Inferior parietal cortex (tissue), 1 donor: ENCODE data around the gene DIO3.

Experiments used
- DNase-seq: peaks from one replicate; pipeline ENCODE4 v3.0.0-alpha.2; 2016; ENCODE audit errors: extremely low spot score

The DIO3 gene

GRCh38 chr14:101598571-101599233 lies 37.4 kb downstream of the DIO3 start:
- DNase-seq: no peak

DNA sequence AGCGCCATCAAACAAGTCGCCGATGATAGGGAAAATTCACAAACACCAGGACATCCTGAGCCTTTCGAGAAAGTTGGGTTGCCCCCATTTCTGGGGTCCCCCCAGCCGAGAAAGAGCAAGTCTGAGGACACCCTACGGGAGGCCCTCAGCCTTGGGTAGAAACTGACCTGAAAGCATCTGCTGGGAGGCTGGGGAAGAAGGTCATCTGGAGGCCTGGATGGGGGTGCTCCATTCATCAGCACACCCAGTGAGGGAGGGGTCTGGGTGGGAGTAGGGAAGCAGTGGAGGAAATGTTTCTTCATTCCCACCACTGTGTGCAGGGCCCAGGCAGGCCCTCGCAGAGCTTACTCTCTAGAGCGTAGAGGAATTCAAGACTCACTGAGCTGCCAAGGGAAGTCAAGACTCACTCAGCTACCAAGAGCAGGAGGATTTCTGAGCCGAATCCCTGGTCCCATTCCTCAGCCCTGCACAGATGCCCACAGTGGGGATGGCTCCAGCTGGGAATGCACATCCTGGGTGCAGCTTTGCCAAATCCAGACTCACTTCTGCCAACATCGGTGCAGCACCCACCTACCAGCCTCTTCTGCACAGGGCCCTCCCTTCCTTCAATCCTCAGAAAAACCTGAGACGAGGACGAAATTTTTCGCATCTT lies 38.1 kb downstream of the DIO3 start:
- no peak for DNase-seq

- no peak for DNase-seq
These were observed 39.1 kb downstream of the DIO3 start for GRCh38 chr14:101600336-101600890.

- DNase-seq: no peak
These were observed 39.8 kb downstream of the DIO3 start for GRCh38 chr14:101600891-101601605.

- DNase-seq: no peak
These were observed 40.5 kb downstream of the DIO3 start for GRCh38 chr14:101601606-101602465.

DNA sequence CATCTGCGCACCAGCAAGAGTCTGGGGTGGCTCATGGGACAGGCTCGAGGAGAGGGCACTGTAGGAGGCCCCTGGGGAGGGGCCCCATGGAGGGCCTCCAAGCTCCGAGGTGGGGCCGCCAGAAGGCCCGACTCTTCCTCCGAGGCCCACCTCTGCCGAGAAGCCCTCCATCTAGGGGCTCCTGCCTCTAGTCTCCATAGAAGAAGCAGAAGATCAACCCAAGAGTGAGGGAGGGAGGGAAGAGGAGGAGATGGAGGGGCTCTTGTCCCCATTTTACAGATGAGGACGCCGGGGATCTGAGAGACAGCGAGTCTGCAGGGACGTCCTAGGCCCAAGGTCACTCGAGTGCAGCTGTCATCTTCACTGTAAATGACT lies 41.2 kb downstream of the DIO3 start:
- DNase-seq: no peak

DNA sequence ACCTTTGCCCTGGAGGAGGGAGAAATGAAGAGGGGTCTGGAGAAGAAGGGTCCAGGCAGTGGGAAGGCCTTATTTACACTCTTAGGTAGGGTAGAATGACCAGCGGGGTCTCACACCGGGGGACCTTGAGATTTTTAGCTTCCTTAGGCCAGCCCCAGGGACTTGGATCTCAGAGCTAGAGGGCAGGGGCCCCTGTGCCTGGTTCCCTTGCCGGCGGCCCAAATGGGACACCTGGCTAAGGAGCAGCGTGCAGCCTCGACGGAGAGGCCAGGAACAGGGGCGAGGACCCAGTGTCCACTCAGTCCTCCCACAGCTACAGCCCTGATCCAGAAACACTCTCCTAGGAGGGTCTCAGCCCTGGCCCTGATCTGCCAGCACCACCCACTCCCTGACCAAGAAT lies 41.8 kb downstream of the DIO3 start:
- no peak for DNase-seq

DNA sequence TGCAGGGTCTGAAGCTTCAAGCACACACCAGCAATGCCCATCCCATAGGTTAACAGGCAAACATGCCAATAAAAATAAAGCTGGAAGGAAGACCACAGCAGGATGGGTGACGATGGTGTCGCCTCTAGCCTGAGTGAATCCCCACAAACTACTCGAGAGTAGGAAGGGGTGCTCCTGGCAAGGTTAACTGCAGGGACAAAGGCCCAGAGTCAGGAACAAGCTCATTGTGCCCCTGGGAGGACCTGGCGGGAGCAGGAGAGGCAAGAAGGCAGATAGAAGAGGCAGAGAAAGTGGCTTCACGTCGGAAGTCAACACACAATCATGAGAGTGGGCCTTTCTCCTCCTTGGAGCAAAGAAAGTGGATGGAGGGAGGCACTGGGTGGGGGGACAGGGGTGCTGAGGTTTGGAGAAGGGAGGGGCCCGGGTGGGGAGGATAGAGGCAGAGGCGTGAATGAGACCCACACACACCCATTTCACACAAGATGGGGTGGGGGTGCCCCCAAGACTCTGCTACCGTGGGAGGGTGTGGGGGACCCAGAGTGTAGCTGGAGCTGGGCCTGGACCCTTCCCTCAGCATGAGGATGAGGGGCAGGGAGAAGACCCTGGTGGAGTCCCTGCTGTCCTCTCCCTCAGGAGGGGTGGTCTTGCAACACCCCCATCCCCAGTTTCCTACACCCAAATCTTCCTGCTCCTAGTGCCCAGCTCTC lies 43.1 kb downstream of the DIO3 start:
- no peak for DNase-seq

- DNase-seq: no peak
These were observed 43.9 kb downstream of the DIO3 start for GRCh38 chr14:101604935-101605780.

GRCh38 chr14:101605836-101606235 lies 44.5 kb downstream of the DIO3 start:
- no peak for DNase-seq
